HepG2 (cell line): ENCODE data around the gene CBX2. TPM values are rescaled to one million over a fixed set of nuclear protein-coding genes. Genes with fewer than 3 reads are reported as not detected.

Experiments used
- ATAC-seq: fragments of 200-7000 bp; cut with Tn5 transposase; 3 replicates; pipeline ENCODE4 v1.9.1; 2020; ENCODE audit warnings: mild to moderate bottlenecking, moderate library complexity
- BruUV-seq: library from RNA; stranded (reverse); fragments of 400-500 nt; replicated peaks from 2 replicates; lab custom pipeline; 2021; lab: Mats Ljungman, UMichigan
- CTCF ChIA-PET: fragments of 300-600 bp; formaldehyde crosslinking; extraction: SDS; loops from one replicate; lab custom pipeline; 2021; ENCODE audit warnings: low total read pairs, inconsistent platforms, low intra/inter-chr PET ratio; lab: Yijun Ruan, JAX
- POLR2A ChIA-PET: fragments of 350-600 bp; sonication (Branson Sonifier 250); formaldehyde crosslinking; loops from one replicate; lab custom pipeline; 2020; ENCODE audit warnings: antibody characterized with exemption, inconsistent platforms; lab: Yijun Ruan, JAX
- DNase-seq: peaks from one replicate; pipeline ENCODE4 v3.0.0-alpha.2; 2015; ENCODE audit warnings: low spot score
- FAIRE-seq: peaks from 3 replicates; lab custom pipeline; 2011; peaks lifted over from hg19 to GRCh38; lab: Jason Lieb, UNC
- H2AFZ ChIP-seq: one replicate; pipeline ENCODE4 v1.6.1; 2011; ENCODE audit warnings: low read length, inconsistent platforms
- H3K27ac ChIP-seq: fragments of 300-600 bp; 3 replicates; pipeline ENCODE4 v1.8.0; 2011; ENCODE audit warnings: mixed run types, mild to moderate bottlenecking, mixed read lengths, low read length, inconsistent platforms; ENCODE audit not compliant: insufficient read depth; ENCODE audit errors: extremely low read length
- H3K27me3 ChIP-seq, 2 experiments: fragments of 200-600 bp in 1 of 2; 2 replicates in 1 of 2; 3 replicates in 1 of 2; pipeline versions ENCODE4 v1.6.0 to v1.8.0; 2011; ENCODE audit warnings: low read length in 2 of 2, mild to moderate bottlenecking in 2 of 2, moderate library complexity in 2 of 2, inconsistent platforms in 1 of 2; ENCODE audit not compliant: insufficient read depth in 2 of 2, control insufficient read depth in 1 of 2
- H3K36me3 ChIP-seq, 2 experiments: fragments of 200-600 bp in 1 of 2; replicated peaks in 1 of 2; 2 replicates in 1 of 2; 3 replicates in 1 of 2; pipeline versions ENCODE4 v1.5.1 to v1.8.0; 2011; ENCODE audit warnings: low read length in 2 of 2, inconsistent platforms in 1 of 2; ENCODE audit not compliant: insufficient read depth in 2 of 2, control insufficient read depth in 1 of 2
- H3K4me1 ChIP-seq: 2 replicates; pipeline ENCODE4 v1.5.1; 2012; ENCODE audit warnings: low read length, inconsistent platforms; ENCODE audit not compliant: insufficient read depth
- H3K4me2 ChIP-seq: 2 replicates; pipeline ENCODE4 v1.6.0; 2011; ENCODE audit warnings: low read depth, low read length, inconsistent platforms
- H3K4me3 ChIP-seq, 3 experiments: fragments of 200-600 bp in 1 of 3; sonication (generic), shearing (Covaris generic) in 1 of 3; replicated peaks in 1 of 3; 2 replicates each; pipeline ENCODE4 v1.5.1; 2011 to 2016; ENCODE audit warnings: low read length in 3 of 3, inconsistent platforms in 2 of 3, low read depth in 2 of 3, mild to moderate bottlenecking in 2 of 3, control low read depth in 1 of 3, mixed read lengths in 1 of 3; ENCODE audit not compliant: insufficient read depth in 1 of 3
- H3K79me2 ChIP-seq: one replicate; pipeline ENCODE4 v1.6.1; 2011; ENCODE audit warnings: low read length, inconsistent platforms; ENCODE audit not compliant: insufficient read depth
- H3K9ac ChIP-seq: 2 replicates; pipeline ENCODE4 v1.6.0; 2011; ENCODE audit warnings: mild to moderate bottlenecking, low read depth, low read length, inconsistent platforms; ENCODE audit not compliant: insufficient read depth
- H3K9me3 ChIP-seq: 2 replicates; pipeline ENCODE4 v1.5.1; 2012; ENCODE audit warnings: mild to moderate bottlenecking, low read length
- H4K20me1 ChIP-seq: 2 replicates; pipeline ENCODE4 v1.6.0; 2011; ENCODE audit warnings: inconsistent platforms, mild to moderate bottlenecking, low read length, moderate library complexity; ENCODE audit not compliant: insufficient read depth
- DMTF1 ChIP-seq: sonication (generic); formaldehyde crosslinking; IDR thresholded peaks from 2 replicates; pipeline ENCODE4 v1.4.0; 2020; ENCODE audit warnings: mild to moderate bottlenecking, missing genetic modification reagents
- EP300 ChIP-seq, 3 experiments: sonication (generic) in 1 of 3; formaldehyde crosslinking in 1 of 3; IDR thresholded peaks; 2 replicates each; pipeline versions ENCODE4 v1.5.1 to v1.6.1; 2011 to 2020; ENCODE audit warnings: low read depth in 2 of 3, low read length in 2 of 3, borderline replicate concordance in 1 of 3, improper control_type of control experiment in 1 of 3, mild to moderate bottlenecking in 1 of 3, missing genetic modification reagents in 1 of 3, moderate library complexity in 1 of 3
- EZH2 ChIP-seq: conservative IDR thresholded peaks from 2 replicates; pipeline ENCODE4 v1.6.1; 2012; ENCODE audit warnings: mild to moderate bottlenecking, low read depth, low read length, moderate library complexity
- FOXK1 ChIP-seq: sonication (generic); formaldehyde crosslinking; IDR thresholded peaks from 2 replicates; pipeline ENCODE4 v1.4.0; 2020; ENCODE audit warnings: low read depth, missing genetic modification reagents, borderline replicate concordance
- NR2F2 ChIP-seq: IDR thresholded peaks from 2 replicates; pipeline ENCODE4 v1.6.1; 2012; ENCODE audit warnings: low read depth, inconsistent platforms, borderline replicate concordance
- WGBS: methylation state at CpG from one replicate; pipeline ENCODE4 v1.1.6; 2017; ENCODE audit warnings: low lambda C conversion rate; 5-methylcytosine and 5-hydroxymethylcytosine counted together
- in situ Hi-C: cut with HindIII; loops from 2 replicates; pipeline ENCODE4 v1.10.0; 2017; ENCODE audit warnings: low pct_unique_long_range_greater_than_20kb; ENCODE audit not compliant: extremely low pct_ligation_motif_present
- intact Hi-C: fragments of 100-400 bp; cut with micrococcal nuclease; formaldehyde crosslinking; loops from one replicate; pipeline ENCODE4 v1.10.0; 2022; ENCODE audit not compliant: unreplicated experiment
- polyA plus RNA-seq, 8 experiments: library from polyadenylated mRNA; depleted of rRNA in 3 of 8; stranded (reverse) in 7 of 8; unstranded in 1 of 8; fragments of >200 nt; fragmentation: Illumina TruSeq in 4 of 8; extraction: Trizol in 4 of 8; gene quantifications; 2 replicates each; pipeline versions ENCODE4 v1.2.1 to v1.2.3, GENCODE V29; 2011 to 2016; ENCODE audit warnings: low read depth in 4 of 8, missing spikeins in 1 of 8, mixed read lengths in 1 of 8; ENCODE audit not compliant: insufficient read depth in 1 of 8
- total RNA-seq, 5 experiments: library from RNA; depleted of rRNA; stranded (reverse); fragments of >200 nt; fragmentation: Illumina TruSeq; extraction: Trizol; gene quantifications; 2 replicates each; pipeline ENCODE4 v1.2.3, GENCODE V29; 2016; ENCODE audit warnings: low read depth in 1 of 5

CBX2 gene
- total and polyA plus RNA-seq, 2 of the 13 experiments (the other 11 are each of a cell fraction or from before 2014, with no cell fraction given) = 14.5 to 31.1 TPM

- H3K4me3 ChIP-seq = no peak overlapping the region
- TF ChIP-seq FOXK1 = no peak
- TF ChIP-seq DMTF1 (CRISPR knock-in tag) = no peak
- TF ChIP-seq EP300 (IDR thresholded peaks at IDR 0.05; ENCODE audit: low read depth in 2 of 2, low read length in 2 of 2) = no peak
- TF ChIP-seq EP300 (CRISPR knock-in tag; IDR thresholded peaks at IDR 0.05; ENCODE audit: borderline replicate concordance) = no peak
- 0 out of 2 replicates have a peak, but pooled peaks have one; percentile 5 for TF ChIP-seq EZH2
- no peak for TF ChIP-seq NR2F2
- H3K4me1 ChIP-seq = peaks cover 70% of the 10 kb centered on the region
- WGBS = 17% methylated on average over 3 of the region's 3 CpGs
- ATAC-seq (no peak), DNase-seq (no peak), FAIRE-seq (no peak)
- peaks cover 9 to 40% of the 10 kb centered on the region in 2 experiments; a peak in 4 of 5 replicates for H3K27me3 ChIP-seq
- H3K27ac ChIP-seq = no peak overlapping the region
- H3K79me2 ChIP-seq = no peaks in the 10 kb centered on the region
- intact Hi-C loops = loop anchor here (10.0 kb wide), 1 partner anchor 85 kb away; the partner anchor contains the start of gene CBX4
- H2AFZ ChIP-seq = no peak overlapping the region
- in situ Hi-C loops = no loop called here
- BruUV-seq = no TSS peak
- no peaks in the 10 kb centered on the region for H3K9me3 ChIP-seq
- ChIA-PET CTCF (no interaction called here), POLR2A (interaction anchor here (0.6 kb wide), 1 partner anchor 747 kb away, joined by 6 read pairs; no protein-coding TSS in a partner anchor)
- no peak overlapping the region for H3K9ac ChIP-seq
- H4K20me1 ChIP-seq = no peaks in the 10 kb centered on the region
- H3K36me3 ChIP-seq = no peaks in the 10 kb centered on the region
- H3K4me2 ChIP-seq = no peak overlapping the region
Measured at GRCh38 chr17:79749958-79750357, 28.0 kb upstream of the CBX2 start.
